HG03066 (cell line): ENCODE measurements around the gene CDH4.

ENCODE experiments used
- ATAC-seq: cut with Tn5 transposase; IDR thresholded peaks from one replicate; pipeline ENCODE4 v1.9.1; 2021; ENCODE audit warnings: low read depth; ENCODE audit not compliant: unreplicated experiment

The CDH4 gene

GRCh38 chr20:61587681-61588289 lies 335.7 kb downstream of the CDH4 start:
- no peak for ATAC-seq

DNA sequence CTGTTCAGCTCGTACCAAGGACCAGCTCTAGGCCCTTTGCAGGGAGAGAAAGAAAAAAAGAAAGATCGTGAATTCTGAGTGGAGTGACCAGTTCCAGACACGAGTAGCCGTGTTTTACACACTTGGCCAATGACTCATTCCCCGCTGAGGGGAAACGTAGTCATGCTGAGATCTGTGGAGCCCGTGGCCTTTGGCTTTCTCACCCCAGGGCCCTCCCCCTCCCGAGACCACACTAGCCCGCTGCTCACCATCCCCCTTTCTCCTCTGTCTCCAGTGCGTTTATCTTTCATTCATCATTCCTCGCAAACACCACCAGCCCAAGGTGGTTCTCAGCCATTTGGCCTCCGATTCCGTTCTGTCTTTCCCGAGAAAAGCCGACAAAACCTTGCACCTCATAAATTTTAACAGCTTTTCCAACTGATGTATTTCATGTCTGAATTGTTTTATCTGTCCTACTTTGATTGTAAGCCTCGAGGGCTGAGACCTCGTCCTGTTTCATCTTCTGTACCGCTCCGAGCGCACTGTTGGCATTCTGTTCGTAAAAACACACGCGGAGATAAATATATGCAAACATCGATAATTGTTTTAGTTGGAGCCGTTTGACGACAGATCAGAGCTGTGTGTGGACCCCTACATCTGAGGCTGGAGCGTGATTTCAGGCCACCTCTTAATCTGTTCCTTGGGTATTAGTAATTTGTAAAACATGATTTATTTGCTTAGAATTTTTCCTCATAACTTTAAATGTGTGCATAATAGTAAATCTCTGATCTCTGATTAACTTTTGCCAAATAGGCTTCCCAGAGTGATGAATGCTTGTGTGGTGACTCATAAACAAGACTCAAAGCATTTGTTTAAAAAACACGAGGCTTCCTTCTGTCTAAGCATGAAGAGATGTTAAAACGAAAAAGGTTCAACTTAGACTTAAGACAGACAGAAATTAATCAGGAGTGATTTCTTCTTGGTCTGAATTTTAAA lies 336.6 kb downstream of the CDH4 start:
- no peak for ATAC-seq

DNA sequence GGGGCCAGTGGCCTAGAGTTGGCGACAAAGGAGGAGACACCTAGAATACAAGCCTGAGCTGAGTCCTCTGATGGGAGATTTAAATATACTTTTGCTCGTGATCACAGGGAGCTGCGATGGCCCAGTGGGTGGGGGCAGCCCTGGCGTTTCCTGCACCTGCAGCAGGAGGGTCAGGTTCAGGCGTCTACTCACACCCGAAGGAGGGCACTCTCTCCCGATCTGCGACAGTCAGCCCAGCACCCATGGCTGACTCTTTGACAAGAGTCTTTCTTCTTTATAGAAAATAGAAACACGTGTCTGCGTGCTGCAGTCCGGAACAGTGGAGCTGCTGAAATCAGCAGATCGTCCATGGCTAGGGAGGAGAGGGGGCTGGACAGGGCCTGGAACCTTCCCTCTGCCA lies 338.2 kb downstream of the CDH4 start:
- ATAC-seq: no peak

GRCh38 chr20:61593516-61593915 lies 341.5 kb downstream of the CDH4 start:
- no peak for ATAC-seq

DNA sequence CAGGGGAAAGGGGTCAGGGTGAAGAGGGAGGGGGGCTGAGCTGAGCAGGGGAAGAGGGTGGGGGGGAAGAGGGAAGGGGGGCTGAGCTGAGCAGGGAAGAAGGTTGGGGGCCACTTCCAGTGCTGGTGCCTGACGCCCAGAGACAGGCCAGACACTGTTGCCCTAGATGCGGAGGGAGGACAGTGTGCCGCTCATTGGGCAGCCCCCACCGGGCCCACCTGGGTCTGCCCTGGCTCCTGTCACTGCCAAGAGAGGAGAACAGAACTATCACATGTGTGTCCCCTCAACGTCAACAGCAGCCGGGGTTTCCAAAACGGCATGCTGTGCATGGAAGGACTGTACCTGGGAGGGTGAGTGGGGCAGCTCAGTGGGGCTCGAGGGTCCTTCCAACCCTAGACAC lies 342.1 kb downstream of the CDH4 start:
- no peak for ATAC-seq

DNA sequence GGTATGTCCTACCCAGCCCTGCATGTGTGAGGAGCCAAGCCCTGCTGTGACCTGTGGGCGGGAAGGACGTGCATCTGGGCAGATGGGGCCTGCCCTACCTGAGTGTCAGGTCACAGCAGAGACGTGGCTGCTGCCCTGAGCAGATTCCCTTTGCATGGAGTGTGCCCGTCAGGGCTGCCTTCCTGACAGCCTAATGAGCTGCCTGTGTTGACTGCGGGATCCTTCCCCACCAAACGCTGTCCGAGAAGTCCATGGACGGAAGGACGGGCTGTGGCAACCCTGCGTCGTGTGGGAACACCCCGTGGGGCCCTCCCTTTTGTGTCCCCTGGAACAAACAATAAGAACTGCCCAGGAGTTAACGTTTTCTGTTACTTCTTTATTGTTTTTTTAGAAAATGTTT lies 343.2 kb downstream of the CDH4 start:
- ATAC-seq: no peak

- ATAC-seq: no peak
Measured at GRCh38 chr20:61596687-61597330, 344.7 kb downstream of the CDH4 start.

DNA sequence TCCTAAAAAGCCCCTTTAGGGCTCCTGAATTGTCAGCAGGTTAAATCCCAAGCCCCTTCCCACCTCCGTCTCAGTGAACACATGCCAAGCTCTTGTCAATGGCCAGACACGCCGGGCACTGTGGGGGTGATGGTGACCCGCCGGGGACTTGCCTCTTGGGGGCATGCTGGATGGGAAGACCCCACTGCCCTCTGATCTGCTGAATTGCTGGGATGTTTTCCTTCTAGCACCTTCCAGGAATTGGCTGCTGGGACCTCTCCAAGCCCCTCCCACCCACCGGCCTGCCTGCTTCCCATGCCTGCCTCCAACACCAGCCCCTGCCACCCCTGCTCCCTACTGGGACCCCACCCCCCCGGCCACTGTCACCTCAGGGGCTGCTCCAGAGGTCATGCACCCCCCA lies 345.9 kb downstream of the CDH4 start:
- ATAC-seq: no peak

DNA sequence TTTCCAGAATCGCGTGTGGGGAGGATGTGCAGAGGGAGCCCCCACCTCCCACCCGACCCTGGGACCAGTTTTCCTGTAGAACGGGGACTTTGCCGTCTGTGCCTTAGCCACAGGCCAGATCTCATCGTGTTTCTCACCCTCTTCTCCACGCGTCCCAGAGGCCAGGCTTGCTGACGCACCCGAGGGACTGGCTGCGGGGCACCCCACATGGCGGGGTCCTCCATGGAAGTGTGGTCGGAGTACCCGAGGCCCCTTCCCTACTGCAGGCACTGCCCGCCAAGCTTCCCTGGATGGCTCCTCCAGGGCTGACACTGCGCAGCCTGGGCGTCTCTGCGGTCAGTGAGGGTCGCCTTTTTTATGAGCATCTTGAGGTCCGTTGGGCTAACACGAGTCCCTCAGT lies 346.5 kb downstream of the CDH4 start:
- ATAC-seq: no peak

GRCh38 chr20:61599061-61599531 lies 347.0 kb downstream of the CDH4 start:
- ATAC-seq: no peak

DNA sequence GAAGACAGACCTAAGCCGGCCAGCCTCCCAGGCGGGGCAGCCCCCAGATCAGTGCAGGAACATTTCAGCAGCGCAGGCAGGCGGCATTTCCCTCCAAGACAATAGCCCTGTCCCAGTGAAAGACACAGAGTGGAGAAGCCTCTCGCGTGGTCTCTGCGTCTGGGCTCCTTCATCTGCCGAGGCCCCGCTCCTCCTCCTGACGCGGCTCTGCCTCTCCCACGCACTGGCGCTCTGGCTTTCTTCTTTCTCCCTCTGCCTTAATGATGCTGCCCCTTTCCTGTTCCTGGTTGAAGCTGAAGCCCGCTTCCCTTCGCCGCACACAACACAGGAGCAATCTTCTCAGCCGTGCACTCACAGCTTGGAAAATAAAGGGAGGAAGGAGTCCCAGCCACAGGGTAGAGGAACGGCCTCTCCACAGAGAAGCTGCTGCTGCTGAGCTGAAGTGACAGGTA lies 347.5 kb downstream of the CDH4 start:
- no peak for ATAC-seq

- ATAC-seq: no peak
Measured at GRCh38 chr20:61600016-61600415, 348.0 kb downstream of the CDH4 start.

DNA sequence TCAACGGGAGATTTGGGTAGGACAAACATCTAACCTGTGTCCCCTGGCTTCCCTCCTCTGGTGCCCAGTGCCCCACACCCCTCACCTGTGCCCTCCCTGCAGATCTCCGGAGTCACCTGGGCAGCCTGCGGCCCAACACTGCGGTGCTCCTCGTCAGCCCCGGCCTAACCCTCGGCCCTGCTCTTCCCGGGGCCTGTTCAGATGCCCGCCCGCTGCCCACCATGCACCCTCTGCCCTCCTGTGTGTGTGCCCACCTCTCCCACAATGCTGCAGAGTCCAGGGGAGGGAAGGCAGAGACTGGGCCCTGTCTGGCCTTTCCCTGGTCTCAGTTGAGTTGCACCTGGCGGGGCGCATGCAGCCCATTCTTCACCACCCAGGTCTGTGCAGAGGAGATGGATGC lies 349.3 kb downstream of the CDH4 start:
- no peak for ATAC-seq

DNA sequence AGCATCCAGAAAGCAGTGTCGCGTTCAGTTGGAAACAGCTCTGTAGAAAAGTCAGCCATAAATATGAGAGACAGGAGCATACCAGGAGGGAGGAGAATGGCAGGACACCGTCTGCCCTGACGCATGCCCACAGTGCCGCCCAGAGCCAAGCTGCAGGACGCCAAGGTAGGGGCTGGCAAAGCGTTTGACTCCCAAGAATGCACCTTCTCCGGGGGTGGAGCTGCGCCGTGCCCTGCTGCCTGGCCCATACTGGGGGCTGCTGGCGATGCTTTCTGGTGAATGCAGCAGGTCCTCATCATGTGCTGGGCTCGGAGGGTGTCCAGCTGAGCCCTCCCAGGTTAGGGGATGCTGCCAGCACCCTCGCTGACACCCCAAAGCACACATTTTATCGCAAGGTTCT lies 349.8 kb downstream of the CDH4 start:
- ATAC-seq: no peak

DNA sequence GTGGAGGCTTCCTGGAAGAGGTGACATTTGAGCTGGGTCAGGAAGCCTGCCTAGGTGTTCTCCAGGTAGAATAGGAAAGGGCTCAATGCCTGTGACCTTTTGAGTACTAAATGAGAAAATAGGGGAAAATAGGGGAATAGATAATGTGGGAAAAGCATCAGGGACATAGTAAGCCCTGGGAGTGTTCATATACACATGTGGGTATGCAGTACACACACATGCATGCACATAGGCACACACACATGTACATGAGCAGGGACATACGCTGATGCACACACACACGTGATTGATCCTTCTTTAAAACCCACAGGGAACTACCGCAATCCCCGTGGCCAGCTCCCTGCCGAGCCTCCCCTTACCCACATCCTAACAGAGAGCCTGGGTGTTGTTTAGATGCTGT lies 351.7 kb downstream of the CDH4 start:
- no peak for ATAC-seq

DNA sequence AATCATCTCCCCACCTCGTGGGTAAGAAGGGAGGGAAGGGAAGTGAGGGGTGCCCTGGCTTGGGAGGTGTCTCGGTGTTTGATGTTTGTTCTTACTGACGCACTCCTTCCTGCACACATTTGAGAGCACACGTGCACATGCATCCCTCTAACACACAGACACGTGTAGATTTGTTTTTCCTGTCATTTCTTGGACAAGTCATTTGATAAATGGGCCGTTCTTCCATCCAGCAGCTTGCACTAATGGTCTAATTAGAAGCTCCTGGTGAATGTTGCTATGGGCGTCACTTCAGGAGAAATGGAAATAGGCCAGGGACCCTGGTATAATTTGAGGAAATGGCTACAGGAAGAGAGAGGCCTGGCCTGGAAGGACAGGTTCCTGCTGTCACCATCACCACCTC lies 352.5 kb downstream of the CDH4 start:
- no peak for ATAC-seq

DNA sequence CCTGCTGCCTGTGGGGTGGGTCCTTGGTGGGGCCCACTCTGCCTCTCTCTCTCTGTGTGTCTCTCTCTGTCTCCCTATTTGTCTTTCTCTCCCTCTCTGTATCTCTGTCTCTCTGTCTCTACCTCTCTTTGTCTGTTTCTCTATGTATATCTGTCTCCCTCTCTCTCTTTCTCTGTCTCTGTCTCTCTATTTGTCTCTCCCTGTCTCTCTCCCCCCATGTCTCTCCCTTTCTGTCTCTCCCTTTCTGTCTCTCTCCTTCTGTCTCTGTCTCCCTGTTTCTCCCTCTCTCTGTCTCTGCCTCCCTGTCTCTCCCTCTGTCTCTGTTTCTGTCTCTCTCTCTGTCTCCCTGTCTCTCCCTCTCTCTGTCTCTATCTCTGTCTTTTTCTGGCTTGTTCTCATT lies 353.2 kb downstream of the CDH4 start:
- no peak for ATAC-seq

GRCh38 chr20:61605862-61606557 lies 353.9 kb downstream of the CDH4 start:
- no peak for ATAC-seq

DNA sequence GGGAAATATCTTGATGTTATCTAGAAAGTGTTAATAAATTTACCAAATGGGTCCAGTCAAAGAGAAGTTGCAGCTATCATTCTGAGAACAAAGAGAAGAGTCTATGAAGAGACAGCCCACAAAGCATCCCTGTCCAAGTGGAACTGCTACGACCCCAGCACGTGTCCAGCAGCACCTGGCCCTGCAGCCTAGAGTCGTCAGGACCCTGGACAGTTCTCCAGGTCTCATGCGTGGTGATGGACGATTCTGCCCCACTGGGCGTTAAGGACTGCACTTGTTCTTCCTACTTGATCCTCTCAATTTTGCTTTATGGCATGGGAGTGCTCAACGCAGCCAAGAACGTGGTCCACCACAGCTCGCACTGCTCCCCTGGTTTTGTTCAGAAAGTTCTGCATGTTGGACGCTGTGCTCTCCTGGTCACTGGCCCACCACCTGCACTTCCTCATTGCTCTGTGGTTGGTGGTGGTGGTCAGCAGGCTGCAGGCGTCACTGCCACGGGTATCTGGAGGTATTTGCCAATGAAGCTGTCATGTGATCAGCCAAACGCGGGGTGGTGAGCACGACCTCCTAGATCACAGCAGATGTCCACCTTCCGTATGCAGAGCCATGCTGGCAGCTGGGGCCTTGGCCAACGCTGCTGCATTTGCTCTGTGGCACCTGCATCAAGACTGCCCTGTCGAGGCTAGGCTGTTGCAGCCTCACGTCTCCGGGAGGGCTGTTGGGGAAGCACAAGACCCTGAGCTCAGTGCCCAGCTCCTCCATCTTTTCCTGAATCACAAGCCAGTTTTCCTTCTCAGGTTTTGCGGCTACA lies 356.4 kb downstream of the CDH4 start:
- ATAC-seq: no peak

GRCh38 chr20:61609461-61609860 lies 357.4 kb downstream of the CDH4 start:
- no peak for ATAC-seq
